ENCODE results near the gene ERC1.
A peak's percentile ranks its signal among the peaks of the same experiment; 100 is the strongest.
"Not testable (repeated sequence)": the region's sequence is repeated elsewhere in the genome, so short reads cannot be mapped to it uniquely, and the experiment has no call there.

Gene ERC1

DNA sequence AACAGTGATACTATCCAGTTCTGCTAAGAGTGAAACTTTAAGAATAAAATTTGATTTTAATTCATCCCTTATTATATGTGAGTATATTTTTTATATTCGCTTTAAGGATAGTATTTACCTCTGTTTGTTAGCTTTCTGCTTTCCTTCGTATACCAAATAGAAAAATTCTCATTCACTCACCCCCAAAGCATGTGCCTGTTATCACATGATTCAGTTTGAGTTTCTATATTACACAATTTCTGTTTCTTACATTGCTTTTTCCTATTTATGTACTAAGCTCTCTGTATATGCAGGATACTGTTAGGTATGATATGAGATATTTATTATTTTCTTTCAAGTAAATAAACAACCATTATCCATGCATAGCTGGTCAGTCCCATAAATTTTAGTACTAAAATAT, 328.2 kb downstream of the ERC1 start:
- DNase-seq (ENCODE audit: low read depth) = no peak

DNA sequence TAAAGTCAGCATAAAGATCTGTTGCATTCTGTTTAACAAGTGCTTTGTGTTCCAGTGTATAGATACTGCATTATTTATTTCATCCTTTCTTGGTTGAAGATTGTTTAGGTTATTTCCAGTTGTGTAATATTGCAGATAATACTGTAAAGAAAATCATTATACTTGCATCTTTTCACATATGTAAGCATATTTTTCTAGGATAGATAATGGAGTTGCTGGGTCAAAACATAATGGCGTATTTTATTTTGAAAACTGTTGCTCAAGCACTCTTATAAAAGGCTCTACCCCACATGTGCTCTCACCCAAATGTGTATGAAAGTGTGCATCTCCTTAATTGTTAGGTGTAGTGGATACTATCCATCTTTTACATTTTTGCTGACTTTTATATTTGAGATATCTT, 329.0 kb downstream of the ERC1 start:
- DNase-seq (ENCODE audit: low read depth) = no peak

DNA sequence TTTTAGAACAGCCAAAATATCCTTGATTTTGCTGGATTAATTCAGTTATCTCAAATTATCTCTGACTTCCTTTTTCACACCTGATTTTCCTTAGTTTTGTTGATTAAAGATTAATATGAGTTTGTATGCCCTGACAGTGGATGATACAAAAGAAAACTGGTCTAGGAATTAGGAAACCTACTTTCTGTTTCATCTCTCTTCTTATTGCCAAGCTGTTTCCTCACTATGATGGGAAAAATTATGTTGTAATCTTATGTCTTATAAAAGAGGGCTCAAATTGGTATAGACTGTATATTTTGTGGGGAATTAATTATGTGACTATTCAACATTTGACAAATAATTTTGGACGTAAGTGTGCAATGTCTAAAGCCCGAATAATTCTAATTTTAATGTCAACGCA, 331.8 kb downstream of the ERC1 start:
- no peak for DNase-seq (ENCODE audit: low read depth)

DNA sequence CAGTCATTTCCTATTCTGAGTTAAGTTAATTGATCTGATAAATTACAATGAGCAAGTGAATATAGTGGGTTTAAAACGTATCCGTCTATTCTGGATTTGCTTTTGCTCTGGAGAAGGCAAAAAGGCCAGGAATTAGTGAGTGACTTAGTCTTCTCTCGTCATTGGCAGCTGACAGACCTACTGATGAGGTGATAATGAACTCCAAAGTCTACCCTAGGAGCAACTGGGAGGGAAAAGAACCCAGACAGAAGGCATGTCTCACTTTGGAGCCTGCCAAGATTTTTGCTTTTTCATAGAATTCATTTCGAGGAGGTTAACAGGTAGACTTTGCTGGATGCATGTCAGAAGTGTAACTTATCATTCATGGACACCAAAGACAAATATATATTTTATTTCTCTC, 333.1 kb downstream of the ERC1 start:
- no peak for DNase-seq (ENCODE audit: low read depth)

DNA sequence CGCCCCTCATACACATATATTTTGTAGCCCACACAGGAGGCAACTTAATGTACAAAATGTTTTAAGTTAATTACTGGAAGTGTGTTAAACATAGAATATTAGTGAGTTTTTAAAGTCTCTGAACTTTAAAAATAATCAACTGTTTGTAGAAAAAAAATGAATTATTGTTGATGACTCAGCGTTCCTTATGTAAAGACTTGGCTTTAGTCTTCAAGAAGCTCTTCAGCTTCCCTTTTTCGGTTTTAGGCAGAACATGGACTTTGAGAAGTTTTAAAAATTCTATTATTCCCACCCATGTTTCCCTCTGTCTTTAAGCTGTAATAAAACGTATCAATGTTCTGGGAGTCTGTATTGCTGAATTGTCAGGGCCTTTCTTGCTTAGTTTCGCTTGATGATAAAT, 333.9 kb downstream of the ERC1 start:
- DNase-seq (ENCODE audit: low read depth) = no peak

DNA sequence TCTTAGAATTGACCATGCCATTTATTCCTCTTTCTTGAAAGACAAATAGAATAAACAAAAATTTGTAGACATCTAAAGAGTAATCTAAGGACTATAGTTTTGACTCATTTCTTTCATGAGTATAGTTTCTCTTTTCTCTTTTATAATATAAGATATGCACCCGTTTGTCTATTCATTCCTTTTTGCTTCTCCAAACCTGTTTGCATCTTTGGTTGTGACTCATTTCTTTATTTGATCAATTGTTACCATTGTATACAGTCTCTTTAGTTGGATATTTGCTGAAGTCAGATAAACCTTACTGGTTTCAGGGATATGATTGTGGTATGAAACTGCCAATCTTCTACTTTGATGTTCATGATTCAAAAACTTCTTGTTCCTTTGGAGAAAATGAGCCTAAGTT, 334.6 kb downstream of the ERC1 start:
- DNase-seq (ENCODE audit: low read depth) = no peak

DNA sequence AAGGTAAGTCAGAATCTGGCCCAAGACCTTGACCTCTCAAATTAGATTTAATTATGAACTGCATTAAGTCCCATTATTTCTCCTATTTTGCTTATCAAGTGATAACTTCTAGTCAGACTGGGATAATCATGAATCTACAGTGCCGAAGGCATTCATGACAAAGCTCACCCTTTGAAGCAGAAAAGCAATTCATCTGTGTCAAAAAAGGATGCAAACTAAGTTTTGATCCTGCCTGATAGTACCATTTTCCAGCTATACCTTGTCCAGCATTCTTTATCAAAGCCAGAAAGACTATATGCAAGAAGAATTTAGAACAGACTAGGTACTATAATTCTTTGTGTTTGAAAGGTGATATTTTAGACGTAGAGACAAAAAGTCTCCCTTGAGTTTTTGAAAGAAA, 335.2 kb downstream of the ERC1 start:
- no peak for DNase-seq (ENCODE audit: low read depth)

DNA sequence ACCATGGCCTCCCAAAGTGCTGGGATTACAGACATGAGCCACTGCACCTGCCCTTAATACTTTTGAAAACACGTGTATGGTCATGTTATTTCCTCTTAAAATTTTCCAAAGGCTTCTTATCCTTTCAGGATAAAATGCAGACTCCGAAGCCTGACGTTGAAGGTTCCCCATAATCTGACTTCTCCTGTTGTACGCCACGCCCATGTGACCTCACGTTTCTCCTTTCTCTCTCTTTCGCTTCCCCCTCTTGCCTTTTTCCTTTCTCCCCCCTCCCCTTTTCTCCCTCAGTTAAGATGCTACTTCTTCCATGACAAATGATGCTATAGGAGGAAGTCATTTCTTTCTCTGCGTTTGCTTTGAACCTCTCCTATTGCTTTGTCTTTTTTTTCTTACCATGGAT, 337.4 kb downstream of the ERC1 start:
- no peak for DNase-seq (ENCODE audit: low read depth)

DNA sequence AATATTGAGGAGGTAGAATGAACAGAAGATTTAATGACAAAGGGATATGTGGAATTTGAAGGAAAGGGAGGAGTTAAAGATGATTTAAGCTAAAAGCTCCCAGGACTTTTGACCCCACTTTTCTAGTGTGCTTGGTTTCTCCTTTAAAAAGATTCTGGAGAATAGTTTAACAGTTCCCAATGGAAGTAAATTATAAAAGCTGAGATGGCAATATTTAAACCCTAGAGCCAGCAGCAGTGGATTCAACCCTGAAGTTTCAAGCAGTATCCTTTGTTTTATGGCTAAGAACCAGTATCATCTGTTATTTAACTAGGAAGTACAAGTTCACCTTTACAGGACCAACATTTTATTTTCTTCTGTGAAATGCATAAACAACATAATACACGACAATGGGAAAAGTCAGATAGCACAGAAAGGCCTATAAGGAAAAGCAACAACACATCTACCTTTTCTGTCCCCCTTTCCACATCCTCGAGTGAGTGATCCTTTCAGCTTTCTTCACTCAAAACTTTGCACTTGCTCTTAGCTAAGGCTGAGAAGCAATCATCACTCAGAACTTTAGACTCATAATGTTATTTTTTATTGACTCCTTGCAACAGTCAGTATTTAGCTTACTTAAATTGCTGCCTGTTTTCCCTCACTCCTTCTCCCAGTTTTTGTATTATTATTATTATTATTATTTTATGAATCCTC, 338.9 kb downstream of the ERC1 start:
- DNase-seq (ENCODE audit: low read depth) = no peak

DNA sequence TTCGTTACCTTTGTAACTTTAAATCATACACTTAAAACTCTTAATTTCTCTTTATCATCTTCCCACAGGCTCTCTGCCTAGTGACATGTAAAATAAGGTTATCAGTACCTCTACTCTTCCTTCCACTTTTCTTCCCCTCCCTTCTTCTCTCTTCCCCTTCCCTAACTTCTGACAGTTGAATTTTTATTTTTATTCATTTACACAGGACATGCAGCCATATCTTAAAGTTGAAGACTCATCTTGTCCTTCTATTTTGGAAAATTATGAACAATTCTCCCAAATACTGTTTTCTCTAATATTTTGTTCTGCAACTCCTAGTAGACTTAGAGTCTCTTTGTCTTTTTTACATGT, 339.4 kb downstream of the ERC1 start:
- no peak for DNase-seq (ENCODE audit: low read depth)

DNA sequence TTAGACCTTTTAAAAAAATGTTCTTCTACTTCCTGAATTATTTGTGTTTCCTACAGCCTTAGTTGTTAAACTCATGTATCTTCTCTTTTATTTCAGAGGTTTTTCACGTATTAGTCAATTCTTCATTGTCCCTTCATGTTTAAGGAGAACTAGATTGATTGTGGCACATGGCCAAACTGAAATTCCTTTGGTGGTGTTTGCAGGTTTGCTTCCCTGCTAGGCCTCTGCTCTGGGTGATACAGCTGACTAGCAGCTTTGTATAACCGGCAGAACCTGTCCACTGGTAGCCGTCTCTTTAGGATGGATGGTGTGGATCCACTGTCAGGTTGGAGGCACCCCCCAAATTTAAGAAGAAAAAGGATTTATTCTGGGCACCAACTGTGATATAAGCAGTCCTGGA, 341.3 kb downstream of the ERC1 start:
- no peak for DNase-seq (ENCODE audit: low read depth)

DNA sequence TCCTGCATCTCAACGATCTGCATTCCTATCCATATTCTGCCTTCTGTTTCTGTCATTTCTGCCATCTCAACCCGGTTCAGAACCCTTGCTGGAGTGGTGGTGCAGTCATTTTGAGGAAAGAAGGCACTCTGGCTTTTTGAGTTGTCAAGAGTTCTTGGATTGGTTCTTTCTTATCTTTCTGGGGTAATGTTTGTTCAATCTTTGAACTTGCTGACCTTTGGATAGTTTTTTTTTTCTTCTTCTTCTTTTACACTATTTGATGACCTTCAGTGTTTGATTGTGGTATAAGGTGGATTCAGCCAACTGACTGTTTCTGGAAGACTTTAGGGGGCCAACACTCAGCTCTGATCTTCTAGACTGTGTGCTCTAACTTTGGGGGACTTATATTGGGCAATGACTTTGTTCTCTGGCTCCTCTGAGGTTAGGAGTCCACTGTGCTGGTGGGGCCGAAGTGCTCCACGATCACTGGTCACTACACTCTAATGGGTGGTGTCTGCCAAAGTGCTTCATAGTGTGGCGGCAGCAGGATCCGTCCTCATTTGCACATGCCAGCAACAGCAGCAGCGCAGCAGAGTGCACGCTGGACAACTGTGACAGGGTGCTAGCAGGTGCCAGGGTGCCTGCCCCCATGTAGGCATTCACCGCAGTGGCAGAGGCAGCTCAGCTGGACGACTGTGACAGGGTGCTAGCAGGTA, 347.6 kb downstream of the ERC1 start:
- DNase-seq (ENCODE audit: low read depth) = no peak

DNA sequence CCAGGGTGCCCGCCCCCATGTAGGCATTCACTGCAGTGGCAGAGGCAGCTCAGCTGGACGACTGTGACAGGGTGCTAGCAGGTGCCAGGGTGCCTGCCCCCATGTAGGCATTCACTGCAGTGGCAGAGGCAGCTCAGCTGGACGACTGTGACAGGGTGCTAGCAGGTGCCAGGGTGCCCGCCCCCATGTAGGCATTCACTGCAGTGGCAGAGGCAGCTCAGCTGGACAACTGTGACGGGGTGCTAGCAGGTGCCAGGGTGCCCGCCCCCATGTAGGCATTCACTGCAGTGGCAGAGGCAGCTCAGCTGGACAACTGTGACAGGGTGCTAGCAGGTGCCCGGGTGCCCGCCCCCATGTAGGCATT, 348.1 kb downstream of the ERC1 start:
- DNase-seq (ENCODE audit: low read depth) = not testable (repeated sequence)

DNA sequence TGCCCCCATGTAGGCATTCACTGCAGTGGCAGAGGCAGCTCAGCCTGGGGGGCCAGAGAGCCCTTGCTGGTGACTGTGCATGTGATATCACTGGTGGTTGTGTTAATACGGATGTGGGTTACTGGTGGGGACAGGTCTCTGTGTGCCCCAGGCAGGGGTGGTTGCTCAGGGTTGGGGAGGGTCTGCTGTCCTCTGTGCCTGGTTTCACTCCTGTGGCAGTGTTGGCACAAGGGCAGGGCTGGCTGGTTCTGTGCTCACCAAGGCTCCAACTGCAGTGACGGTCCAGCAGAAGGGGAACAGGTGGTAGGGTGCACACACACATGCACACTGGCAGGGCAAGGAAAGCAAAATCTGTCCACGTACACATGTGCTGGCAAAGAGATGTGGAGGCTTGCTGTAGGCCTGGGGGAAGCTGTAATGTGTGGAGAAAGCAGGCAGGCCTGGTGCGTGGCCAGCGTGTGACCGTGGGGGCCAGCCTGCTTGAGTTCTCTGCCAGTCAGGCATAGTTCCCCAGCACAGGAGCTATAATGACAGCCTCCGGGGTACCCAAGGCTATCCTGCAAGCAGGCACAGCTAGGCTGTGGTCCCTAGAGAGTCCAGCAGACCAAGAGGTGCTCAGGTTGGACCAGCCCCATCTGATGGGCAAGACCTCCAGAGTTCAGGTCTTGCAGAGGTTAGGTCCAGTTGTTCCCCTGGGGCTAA, 348.7 kb downstream of the ERC1 start:
- no peak for DNase-seq (ENCODE audit: low read depth)

DNA sequence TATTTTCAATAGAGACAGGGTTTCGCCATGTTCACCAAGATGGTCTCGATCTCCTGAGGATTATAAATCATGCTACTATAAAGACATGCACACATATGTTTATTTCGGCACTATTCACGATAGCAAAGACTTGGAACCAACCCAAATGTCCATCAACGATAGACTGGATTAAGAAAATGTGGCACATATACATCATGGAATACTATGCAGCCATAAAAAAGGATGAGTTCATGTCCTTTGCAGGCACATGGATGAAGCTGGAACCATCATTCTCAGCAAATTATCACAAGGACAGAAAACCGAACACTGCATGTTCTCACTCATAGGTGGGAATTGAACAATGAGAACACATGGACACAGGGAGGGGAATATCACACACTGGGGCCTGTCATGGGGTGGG, 350.2 kb downstream of the ERC1 start:
- not testable (repeated sequence) for DNase-seq (ENCODE audit: low read depth)

DNA sequence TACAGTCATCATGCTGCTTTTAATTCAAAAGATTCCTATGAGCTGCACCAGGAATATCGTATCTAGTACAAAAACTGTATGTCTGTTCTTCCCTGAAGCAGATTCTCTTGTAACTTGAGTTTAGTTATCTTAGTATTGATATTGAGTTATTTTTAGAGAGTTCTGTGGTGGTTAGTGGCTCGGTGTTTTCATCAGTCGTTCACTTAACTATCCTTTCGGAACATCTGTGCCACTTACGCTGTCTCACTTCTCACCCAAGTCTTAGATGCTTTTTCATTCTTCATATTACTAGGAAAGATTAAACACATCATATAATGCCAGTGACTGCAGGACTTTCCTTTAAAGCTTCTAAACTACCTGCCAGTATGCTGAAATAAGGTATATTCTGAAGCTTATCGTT, 352.4 kb downstream of the ERC1 start:
- DNase-seq (ENCODE audit: low read depth) = no peak

DNA sequence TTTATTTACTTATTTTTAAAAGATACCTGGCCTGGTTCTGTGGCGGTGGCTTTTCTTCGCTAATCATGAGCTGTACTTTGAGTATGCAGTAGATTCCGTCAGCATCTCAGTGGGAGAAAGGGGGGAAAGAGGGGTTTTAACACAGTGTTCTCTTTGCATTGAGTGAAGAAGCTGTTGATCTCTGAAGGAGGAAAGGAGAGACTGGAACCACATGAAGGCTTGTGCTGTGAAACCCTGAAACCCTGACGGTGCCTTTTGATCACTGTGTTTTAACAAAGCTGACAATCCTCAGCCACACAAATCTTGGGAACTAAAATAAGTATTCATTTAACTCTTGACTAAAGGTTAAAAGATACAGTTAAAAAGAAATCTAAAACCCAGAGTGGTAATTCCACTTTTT, 353.2 kb downstream of the ERC1 start:
- no peak for DNase-seq (ENCODE audit: low read depth)

DNA sequence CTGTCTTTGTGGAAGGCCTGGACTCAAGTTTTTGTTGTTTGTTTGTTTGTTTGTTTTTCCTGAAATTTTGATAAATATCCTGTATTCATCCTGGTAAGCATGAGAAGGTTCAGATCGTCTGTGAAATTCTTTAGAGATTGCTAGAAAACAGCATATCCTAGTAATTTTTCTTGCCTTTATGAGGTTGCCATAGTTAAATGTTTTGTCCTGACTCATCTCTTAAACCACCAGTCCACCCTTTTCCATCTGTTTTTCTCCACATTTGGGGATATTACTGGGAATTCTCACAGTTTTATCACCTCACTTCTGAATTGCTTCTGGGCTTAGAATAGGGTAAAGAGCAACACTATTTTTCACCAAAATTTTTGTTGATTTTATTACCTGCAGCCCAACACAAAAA, 355.1 kb downstream of the ERC1 start:
- peak; percentile 58 for DNase-seq (ENCODE audit: low read depth)

DNA sequence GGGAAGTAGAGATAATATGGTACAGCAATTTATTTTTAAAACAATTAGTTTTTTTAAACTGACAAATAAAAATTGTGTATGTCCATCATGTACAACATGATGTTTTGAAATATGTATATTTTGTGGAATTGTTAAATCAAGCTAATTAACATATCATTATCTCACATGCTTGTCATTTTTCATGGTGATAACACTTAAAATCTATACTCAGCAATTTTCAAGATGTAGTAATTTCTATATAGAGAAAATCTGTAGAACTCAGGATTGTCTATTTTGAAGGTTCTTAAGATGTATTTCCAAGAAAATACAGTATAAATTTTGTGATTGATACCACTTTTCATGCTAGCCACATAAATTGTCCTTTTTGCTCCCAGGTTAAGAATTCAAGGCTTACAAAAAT, 356.3 kb downstream of the ERC1 start:
- no peak for DNase-seq (ENCODE audit: low read depth)

DNA sequence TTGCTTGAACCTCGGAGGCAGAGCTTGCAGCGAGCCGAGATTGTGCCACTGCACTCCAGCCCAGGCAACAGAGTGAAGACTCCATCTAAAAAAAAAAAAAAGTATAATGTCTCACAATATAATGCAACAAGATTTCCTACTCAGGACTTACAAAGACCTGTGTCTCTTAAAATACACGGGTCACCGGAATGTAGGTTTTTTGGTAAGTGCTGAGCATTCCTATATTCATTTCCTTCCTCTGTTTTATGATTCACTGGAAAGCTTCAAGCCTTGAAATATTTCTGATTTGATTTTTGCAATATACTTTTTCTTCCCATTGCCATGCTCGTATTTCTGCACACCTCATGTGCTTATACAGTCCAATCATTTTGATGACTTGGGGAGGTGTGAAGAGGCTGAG, 357.6 kb downstream of the ERC1 start:
- no peak for DNase-seq (ENCODE audit: low read depth)

DNA sequence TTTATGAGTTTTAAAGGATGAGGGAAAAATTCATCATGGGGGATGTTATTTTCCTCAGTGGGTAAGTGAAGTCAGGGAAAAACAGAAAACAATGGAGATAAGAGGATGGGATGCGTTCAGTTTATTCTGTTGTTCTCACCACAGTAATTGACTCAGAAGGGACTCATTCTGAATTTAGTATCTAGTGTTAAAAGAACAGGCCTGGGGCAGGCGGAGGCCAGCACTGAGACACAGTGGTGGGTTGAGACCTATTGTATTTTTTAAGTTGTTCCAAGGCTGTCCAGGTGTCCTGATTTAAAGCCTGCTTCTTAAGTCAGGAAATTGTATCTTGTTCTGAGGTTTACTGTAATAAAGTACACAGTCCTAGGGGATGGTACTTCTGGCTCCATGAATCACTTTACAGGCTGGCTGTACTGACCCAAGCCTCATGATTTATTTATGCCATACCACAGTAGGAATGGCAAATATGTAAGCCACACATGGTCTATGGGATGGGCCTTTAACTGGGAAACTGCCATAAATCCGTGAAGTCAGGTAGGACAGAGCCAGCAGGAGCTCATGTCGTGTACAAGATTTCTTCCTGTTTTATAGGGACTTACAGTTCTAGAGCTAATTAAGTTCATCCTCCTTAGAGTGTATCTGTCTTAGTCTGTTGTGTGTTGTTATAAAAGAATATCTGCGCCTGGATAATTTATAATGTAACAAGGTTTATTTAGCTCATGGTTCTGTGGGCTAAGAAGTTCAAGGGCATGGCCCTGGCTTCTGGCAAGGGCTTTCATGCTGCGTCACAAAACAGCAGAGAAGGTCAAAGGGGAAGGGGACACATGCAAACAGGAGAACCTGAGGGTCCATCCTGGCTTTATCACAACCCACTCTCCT, 359.3 kb downstream of the ERC1 start:
- peak; percentile 99 for DNase-seq (ENCODE audit: low read depth)

DNA sequence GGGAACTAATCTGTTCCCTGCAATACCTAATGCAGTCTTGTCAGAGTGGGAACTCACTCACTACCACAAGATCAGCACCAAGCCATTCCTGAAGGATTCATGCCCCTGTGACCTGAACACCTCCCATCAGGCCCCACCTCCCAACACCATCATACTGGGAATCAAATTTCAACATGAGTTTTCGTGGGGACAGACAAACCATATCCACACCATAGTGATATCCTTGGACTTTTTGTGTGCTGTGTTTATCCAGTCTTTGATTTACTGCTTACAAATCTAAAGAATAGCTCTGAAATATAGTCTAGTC, 359.9 kb downstream of the ERC1 start:
- DNase-seq (ENCODE audit: low read depth) = peak; percentile 78

DNA sequence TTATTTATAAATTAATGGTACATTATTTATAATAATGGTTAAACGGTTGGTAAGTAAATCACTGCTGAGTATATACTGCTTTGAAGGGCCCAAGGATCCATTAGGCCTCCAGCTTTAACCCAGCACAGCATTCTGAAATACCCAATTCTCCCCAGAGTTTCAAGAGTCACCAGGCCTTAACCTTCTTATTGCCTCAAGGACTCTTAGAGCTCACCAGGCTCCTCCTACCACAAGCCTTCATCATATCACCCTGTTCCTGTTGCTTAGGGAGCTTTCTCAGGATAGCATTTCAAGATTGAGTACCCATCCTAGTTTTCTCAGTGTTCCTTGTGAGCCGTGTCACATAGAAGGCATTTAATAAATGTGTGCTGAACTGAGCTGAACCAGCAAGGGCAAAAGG, 360.9 kb downstream of the ERC1 start:
- no peak for DNase-seq (ENCODE audit: low read depth)

Data from HS-27A (cell line).